ENCODE measurements around the gene SHH. TPM values are rescaled to one million over a fixed set of nuclear protein-coding genes. Genes with fewer than 3 reads are reported as not detected.
A peak's percentile ranks its signal among the peaks of the same experiment; 100 is the strongest.

Gene SHH
- total RNA-seq, 4 donors from 2014 or later = not detected

DNA sequence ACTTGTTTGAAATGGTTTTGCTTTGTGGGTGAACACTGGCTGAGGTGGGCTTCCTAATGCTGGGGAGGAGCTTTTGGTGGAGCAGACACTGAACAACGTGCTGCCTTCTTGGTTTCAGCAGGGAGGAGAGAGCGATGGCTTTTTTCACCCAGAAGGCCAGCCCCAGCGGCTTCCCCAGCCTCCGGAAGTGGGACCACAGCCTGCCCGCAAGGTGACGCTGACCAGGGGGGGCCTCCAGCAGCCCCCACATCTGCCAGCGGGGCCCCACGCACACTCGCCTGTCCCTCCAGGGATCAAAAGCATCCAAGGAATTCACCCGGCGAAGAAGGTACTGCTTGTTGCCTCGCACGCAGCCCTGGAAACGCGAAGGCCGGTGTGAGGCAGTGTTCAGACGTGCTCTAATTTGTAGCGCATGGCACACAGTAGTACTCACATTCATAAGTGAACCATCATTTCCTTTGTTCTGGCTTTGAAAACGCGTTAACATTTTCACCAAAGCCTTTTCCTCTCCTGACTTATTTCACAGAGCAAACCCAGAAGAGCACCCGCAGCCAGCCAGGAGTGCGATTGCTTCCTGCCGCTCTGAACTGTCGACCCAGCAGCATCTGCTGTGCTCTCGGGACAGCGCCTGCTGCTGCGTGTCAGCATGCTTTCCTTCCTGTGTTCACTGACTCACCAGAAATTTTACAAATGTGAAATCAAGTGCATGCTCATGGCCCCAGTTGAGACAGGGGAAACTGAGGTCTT, 48.4 kb downstream of the SHH start:
- no peaks in the 10 kb centered on the region for H3K27me3 ChIP-seq
- H3K4me3 ChIP-seq = no peak overlapping the region
- no peak for DNase-seq
- TF ChIP-seq POLR2A (IDR thresholded peaks at IDR 0.05) = no peak
- TF ChIP-seq, protein P1, sequence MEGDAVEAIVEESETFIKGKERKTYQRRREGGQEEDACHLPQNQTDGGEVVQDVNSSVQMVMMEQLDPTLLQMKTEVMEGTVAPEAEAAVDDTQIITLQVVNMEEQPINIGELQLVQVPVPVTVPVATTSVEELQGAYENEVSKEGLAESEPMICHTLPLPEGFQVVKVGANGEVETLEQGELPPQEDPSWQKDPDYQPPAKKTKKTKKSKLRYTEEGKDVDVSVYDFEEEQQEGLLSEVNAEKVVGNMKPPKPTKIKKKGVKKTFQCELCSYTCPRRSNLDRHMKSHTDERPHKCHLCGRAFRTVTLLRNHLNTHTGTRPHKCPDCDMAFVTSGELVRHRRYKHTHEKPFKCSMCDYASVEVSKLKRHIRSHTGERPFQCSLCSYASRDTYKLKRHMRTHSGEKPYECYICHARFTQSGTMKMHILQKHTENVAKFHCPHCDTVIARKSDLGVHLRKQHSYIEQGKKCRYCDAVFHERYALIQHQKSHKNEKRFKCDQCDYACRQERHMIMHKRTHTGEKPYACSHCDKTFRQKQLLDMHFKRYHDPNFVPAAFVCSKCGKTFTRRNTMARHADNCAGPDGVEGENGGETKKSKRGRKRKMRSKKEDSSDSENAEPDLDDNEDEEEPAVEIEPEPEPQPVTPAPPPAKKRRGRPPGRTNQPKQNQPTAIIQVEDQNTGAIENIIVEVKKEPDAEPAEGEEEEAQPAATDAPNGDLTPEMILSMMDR (IDR thresholded peaks at IDR 0.05) = no peak
- H3K27ac ChIP-seq = peak overlapping the region in 2 of 4 donors; percentile 45 to 47
- H3K4me1 ChIP-seq = peaks cover 0 to 27% (median 3%) of the 10 kb centered on the region in 3 donors
- 68 to 95% methylated on average over 8 to 19 of the region's 27 CpGs for WGBS, 2 donors
- peaks cover 0 to 82% (median 24%) of the 10 kb centered on the region in 3 donors for H3K36me3 ChIP-seq
- no peaks in the 10 kb centered on the region for H3K9me3 ChIP-seq
- intact Hi-C loops (cut with DNase I) = no loop called here

DNA sequence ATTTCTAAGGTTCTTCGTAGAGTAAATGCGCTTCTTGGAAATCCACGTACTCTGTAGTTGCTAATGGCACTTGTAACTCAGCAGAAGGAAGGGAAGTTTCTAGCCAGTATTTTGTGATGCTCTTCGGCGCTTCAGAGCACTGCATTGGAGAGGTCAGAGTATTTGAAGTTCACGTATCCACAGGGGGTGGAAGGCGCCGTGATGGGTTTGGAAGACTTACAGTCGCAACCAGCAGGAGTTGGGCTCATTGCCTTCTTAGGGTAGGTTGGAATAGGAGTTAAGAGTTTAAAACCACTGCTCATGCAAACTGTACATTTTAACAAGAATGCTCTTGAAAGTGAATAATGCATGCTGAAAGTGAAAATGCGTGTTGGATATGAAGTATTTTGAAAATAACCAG, 49.1 kb downstream of the SHH start:
- Histone ChIP-seq H3K27ac (peak overlapping the region in 1 of 4 donors; percentile 47), H3K4me3 (no peak overlapping the region), H3K36me3 (peaks cover 0 to 84% (median 24%) of the 10 kb centered on the region in 3 donors), H3K9me3 (no peaks in the 10 kb centered on the region), H3K27me3 (no peaks in the 10 kb centered on the region), H3K4me1 (peaks cover 0 to 27% (median 3%) of the 10 kb centered on the region in 3 donors)
- DNase-seq = no peak
- 92 to 95% methylated on average over 10 of the region's 10 CpGs for WGBS, 2 donors
- intact Hi-C loops (cut with DNase I) = no loop called here
- TF ChIP-seq, protein P1 (IDR thresholded peaks at IDR 0.05) = no peak

DNA sequence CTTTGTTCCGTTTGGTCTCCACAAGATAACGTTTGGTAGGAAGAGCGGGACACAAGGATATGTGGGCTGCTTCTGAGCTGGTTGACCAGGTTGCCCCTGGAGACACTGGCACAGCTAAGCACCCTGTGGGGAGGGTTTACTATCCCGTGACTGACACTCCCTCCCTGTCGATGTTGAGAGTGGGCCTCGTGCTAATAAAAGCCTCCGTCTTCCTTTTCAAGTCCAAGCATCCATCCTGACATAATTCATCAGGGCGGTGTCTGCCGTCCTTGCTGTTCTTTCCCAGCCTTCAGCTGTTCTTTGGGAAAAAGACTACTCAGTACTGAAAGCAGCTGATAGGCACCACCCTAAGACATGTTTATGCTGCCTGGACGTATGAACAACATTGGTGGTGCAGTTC, 49.6 kb downstream of the SHH start:
- Histone ChIP-seq H3K27me3 (no peaks in the 10 kb centered on the region), H3K4me3 (no peak overlapping the region), H3K27ac (no peak overlapping the region), H3K9me3 (no peaks in the 10 kb centered on the region), H3K36me3 (peaks cover 0 to 83% (median 24%) of the 10 kb centered on the region in 3 donors), H3K4me1 (peaks cover 0 to 27% (median 3%) of the 10 kb centered on the region in 3 donors)
- intact Hi-C loops (cut with DNase I) = no loop called here
- DNase-seq = no peak
- TF ChIP-seq POLR2A (IDR thresholded peaks at IDR 0.05) = no peak
- TF ChIP-seq, protein P1 (IDR thresholded peaks at IDR 0.05) = no peak
- WGBS, 2 donors = 70 to 73% methylated on average over 6 to 10 of the region's 10 CpGs

DNA sequence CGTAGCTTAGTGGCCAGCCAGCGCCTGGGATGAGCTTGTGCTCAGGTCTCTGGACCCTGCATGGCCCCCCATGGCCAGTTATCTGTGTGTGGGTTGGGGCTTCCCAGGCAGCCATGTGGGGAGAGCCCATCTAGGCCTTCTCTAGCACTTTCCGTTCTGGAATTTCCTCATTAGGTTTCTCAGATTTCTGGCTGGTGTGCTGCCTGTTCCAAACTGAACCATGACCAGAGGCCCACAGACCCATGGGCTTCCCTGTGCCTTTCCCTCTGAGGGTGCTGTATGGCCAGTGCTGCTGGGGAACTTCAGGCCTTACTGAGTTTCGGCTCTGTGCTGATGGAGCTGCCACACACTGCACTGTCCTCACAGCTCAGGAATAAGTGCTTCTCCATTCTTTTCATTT, 50.2 kb downstream of the SHH start:
- WGBS, 2 donors = 94 to 100% methylated on average over 1 to 4 of the region's 4 CpGs

DNA sequence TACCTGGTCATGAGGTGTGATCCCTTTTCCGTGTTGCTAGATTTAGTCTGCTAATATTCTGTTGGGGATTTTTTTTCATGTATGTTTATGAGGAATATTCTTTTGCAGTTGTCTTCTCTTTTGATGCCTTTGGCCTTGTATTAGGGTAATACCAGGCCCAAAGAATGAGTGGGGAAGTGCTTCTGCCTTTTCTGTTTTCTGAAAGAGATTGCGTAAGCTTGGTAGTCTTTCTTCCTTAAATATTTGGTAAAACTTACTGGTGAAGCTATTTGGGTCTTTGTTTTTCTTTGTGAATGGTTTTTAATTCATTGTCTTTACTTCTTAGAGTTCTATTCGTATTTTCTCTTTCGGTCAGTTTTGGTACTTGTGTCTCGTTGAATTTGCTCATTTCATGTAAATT, 51.1 kb downstream of the SHH start:
- TF ChIP-seq, protein P1 (IDR thresholded peaks at IDR 0.05) = no peak
- no peak for TF ChIP-seq POLR2A (IDR thresholded peaks at IDR 0.05)
- Histone ChIP-seq H3K9me3 (no peaks in the 10 kb centered on the region), H3K4me3 (no peak overlapping the region), H3K27me3 (no peaks in the 10 kb centered on the region), H3K27ac (no peak overlapping the region), H3K36me3 (peaks cover 0 to 80% (median 16%) of the 10 kb centered on the region in 3 donors), H3K4me1 (peaks cover 0 to 27% (median 3%) of the 10 kb centered on the region in 3 donors)
- DNase-seq = no peak
- 77 to 92% methylated on average over 5 of the region's 5 CpGs for WGBS, 2 donors
- intact Hi-C loops (cut with DNase I) = no loop called here

More for the DNA sequence above, 50.2 kb downstream of the SHH start:
- Histone ChIP-seq H3K36me3 (peaks cover 0 to 83% (median 22%) of the 10 kb centered on the region in 3 donors), H3K27me3 (no peaks in the 10 kb centered on the region), H3K4me3 (no peak overlapping the region), H3K4me1 (peaks cover 0 to 27% (median 3%) of the 10 kb centered on the region in 3 donors), H3K27ac (no peak overlapping the region), H3K9me3 (no peaks in the 10 kb centered on the region)
- intact Hi-C loops (cut with DNase I) = no loop called here
- no peak for DNase-seq
- no peak for TF ChIP-seq POLR2A (IDR thresholded peaks at IDR 0.05)
- TF ChIP-seq, protein P1 (IDR thresholded peaks at IDR 0.05) = no peak
